NOMO-1 (cell line): ENCODE data around the gene GLRA1.

Experiments
- DNase-seq, 2 experiments: peaks; one replicate each; lab custom pipeline; 2025; ENCODE audit not compliant: unreplicated experiment in 2 of 2; lab: John Stamatoyannopoulos, UW

GLRA1 gene

DNA sequence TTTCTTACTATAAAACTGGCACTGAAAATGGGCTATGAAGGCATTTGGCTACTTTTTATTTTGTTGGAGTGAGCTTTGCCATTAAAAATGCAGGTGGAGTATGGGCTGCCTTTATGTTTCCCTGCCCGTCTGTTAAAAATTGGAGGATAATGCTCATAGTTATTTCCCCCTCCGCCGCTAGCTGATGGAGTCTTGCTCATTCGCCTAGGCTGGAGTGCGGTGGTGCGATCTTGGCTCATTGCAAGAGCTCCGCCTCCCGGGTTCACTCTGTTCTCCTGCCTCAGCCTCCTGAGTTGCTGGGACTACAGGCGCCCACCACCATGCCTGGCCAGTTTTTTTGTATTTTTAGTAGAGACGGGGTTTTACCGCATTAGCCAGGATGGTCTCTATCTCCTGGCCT lies 144.3 kb downstream of the GLRA1 start:
- DNase-seq = no peak

DNA sequence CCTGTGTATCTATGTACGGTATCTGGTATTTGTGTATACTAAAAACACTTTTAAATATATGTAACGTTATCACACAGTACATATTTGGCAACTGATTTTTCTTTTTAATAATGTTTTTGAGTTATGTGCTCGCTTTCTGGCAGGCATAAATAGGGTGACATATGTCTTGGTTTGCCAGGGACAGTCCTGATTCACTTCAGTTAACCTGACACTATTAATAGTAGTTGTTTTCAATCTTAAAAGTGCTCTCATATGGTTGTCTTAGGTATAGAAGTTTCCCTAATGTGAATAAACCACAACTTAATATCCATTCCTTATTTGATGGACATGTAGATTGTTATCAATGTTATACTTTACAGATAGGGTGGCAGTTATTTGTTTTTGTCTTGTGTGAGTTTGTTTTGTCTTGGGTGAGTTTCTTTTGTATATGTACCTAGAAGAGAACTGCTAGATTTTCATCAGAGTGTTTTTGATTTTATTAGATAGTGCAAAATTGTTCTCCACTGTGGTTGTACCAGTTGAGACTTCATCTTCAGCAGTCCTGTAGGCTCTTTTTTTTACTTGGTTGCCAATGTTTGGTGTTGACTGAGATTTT lies 145.0 kb downstream of the GLRA1 start:
- DNase-seq = no peak

GRCh38 chr5:151775025-151775606 lies 149.5 kb downstream of the GLRA1 start:
- DNase-seq = no peak

DNA sequence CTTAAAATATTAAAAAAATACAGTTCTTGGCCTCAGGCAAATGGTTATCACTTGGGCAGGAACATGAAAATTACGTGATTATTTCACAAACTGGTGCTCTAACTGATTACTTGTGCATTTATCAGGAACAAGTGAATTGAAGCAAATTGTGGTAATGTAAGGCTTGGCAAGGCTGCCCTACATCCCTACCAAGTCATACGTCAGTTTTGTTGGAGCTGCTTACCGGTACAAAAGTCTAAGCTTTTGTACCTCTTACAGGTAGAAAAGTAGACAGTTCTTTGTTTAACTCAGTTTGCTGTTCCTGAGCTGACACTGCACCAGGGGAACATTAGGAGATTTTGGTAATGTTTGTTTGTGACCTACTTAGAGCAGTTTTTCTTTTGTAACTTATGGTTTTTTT lies 150.7 kb downstream of the GLRA1 start:
- no peak for DNase-seq

DNA sequence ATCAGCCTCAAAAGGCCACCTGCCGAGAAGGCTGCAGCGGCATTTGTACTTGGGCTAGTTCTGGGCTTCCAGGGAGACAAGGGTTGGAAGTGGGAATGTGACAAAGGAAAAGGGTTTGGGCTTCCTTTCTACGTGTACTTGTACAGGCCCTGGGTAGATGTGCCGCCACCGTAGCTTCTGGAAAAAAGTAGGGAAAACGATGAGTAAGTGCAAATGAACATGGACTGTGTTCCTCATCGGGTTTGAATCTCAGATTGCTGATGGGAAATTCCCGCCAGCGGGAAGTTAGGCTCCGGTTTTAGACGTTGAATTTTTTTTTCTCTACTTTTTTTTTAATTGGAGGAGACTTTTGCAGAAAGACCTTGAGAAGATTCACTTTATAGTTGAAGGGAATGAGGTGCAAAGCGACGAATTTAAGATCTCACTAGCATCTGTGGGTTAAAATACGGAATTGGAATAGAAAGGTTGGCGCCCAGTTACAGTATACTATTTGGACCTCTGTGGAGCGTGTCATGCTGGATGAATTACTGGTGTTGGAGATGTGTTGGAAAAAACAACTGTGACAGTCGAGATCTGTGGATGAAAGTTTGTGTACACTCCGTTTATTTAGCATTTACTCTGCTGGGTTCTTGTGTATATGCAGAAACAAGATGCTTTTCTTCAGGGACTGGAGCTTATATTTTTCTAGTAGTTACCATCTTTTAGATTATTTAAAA lies 151.6 kb downstream of the GLRA1 start:
- no peak for DNase-seq
